NCI-H1105 treated with DMSO at 0.1 percent for 48 hours (cell line): ENCODE data around the gene IL18RAP.

Experiments
- DNase-seq: peaks from one replicate; lab custom pipeline; 2025; lab: John Stamatoyannopoulos, UW

Gene IL18RAP

DNA sequence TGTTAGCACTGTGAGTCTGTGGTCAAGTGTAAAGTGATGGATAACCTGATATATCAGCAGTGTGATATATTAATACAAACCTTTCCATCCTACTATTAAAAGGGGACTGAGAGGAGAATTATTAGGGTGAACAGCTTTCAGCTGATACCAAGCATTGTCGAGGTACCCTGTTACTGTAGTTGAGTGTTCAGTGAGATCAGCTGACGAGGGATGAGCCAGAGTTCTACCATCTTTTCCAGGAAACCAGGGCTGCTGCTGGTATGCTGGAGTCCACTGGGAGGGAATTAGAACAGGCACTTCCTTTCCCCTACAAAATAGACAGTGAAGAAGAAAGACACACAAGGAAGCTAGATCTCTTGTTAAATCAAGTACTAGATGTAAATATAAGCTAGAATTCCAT is 408 bp downstream of the IL18RAP start:
- DNase-seq: no peak

GRCh38 chr2:102424754-102425153 is 1.8 kb downstream of the IL18RAP start:
- DNase-seq: no peak

- no peak for DNase-seq
Measured at GRCh38 chr2:102425441-102426132, 2.6 kb downstream of the IL18RAP start.

DNA sequence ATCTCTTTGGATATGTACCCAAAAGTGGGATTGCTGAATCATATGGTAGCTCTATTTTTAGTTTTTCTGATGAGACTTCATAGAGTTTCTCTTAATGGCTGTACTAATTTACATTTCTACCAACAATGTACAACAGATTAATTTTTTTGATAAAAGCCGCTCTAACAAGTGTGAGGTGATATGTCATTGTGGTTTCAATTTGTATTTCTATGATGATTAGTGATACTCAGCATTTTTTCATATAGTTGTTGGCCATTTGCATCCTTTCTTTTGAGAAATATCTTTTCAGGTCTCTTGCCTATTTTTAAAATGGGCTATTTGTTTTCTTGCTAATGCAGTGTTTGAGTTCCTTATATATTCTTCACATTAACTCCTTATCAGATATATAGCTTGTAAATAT is 4.3 kb downstream of the IL18RAP start:
- DNase-seq: no peak

DNA sequence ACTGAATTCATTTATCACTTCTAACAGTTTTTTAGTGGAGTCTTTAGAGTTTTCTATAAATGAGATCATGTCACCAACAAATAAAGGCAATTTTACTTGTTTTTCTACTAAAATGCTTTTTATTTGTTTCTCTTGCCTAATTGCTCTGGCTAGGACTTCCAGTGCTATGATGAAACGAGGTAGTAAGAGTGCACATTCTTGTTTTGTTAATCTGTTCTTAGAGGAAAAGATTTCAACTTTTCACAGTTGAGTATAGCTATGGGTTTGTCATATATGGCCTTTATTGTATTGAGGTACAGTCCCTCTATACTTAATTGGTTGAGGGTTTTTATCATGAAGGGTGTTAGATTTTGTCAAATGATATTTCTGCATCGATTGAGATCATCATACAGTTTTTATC is 5.6 kb downstream of the IL18RAP start:
- DNase-seq: no peak

DNA sequence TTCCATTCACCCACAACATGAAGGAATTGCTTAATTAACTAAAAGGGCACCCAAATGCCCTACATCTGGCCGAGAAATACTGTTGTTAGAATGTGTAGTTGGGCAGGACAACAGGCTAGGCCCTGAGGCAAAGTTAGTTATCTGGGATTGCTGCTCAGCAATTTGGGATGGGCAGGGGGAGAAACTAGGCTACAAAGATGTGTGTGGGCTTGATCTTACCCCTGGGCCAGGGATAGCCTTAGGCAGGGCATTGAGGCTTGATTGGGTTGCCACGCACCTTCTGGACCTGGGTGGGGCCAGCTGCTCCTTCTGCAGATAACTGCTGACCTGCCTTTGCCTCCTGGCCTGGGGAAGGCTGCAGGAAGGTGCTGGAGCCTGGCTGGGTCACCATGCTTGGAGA is 9.4 kb downstream of the IL18RAP start:
- DNase-seq: no peak

DNA sequence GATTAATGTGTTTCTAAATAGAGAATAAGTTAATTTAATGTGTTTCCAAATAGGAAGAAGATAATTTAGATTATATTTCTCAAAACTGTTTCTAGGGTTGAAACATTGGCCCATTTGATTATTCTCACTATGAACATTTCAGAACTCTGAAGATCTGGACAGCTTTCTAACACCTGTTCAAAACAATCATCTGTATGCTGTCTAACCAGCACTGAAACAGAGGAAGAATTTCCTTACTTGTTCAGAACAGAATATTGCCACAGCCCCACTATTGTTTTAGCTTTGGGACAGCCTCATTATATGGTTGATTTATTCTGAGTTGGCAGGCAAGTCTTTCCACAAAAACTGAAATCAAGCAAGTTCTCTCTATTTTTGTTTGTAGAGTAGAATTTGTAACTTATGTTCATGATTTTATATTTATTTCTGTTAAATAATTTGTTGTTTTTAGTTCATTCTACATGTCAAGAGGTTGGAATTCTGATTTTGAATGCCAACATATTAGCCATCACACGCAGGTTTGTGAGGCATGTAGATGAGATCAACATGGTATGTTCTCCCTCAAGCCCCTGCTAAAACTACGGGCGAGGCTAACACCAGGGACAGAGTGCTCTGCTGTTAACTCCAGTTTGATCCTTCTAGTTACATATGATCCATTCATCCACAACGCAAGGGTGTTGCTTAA is 11.2 kb downstream of the IL18RAP start:
- DNase-seq: no peak

DNA sequence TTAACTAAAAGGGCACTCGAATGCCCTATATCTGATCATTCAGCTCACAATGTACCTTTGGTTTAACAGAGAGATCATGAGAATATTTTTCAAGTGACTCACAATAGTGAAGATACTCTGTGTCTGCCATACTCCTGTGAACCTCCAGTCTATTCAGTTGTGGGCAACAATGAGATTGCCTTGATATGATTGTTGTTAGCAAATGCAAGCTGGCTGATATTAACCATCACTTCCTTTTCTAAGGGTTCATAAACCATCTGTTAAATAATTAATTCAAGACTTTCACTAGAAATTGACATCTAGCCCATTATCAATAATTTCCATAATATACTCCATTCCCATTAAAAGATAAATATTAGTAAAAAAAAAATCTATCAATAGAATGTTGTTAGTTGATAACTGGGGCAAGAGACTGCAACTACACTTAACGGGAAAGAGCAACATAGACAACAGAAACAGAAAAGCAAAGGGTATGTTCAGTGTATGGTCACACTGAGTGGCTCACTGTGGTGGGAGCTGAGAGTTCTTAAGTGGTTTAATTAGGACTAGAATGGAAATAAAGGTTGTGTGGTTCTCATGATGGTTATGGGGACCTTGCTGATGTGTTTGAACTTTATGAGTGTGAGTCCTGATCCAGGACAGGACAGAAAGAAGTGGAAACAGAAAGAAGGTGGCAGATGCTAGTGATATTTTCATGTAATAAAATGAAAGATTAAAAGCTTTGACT is 11.9 kb downstream of the IL18RAP start:
- no peak for DNase-seq

- DNase-seq: no peak
Measured at GRCh38 chr2:102435741-102436140, 12.8 kb downstream of the IL18RAP start.

DNA sequence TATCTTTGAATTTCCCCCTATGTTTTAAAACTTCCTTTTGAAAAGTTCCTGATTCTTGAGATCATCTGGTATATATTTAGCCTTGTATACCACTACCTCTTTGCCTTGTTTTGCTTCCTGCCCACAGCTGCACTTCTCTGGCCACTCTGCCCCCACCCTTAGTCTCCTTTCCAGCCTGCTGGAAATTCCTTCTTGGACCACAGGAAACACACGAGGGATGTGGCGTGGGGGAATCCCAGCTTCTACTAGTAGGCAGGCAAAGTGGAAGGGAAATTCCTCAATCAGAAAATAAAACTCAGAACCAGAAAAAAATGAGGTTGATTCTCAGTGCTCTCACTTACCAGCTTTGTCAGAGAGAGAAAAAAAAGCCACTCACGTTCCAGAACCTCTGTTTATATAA is 13.4 kb downstream of the IL18RAP start:
- DNase-seq: no peak

- no peak for DNase-seq
Measured at GRCh38 chr2:102437122-102437521, 14.2 kb downstream of the IL18RAP start.

- DNase-seq: no peak
Measured at GRCh38 chr2:102438111-102438510, 15.2 kb downstream of the IL18RAP start.

DNA sequence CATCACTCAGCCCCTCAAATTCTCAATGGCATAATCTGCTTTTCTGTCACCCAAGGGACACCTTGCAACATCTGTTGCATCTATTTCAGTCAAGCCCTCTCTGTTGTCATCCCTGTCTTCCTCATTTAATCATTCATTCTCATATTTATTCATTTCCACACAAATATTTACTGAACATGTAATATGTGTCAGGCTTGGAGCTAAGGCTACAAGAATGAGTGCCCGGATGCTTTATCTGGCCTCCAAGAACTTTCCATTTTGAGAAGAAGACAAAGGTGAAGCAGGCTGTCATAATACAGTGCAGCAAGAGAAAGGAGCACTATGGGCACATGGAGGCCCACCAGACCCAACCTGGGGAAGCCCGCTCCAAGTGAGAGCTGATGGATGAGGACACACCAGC is 15.6 kb downstream of the IL18RAP start:
- no peak for DNase-seq

- DNase-seq: no peak
Measured at GRCh38 chr2:102439065-102439695, 16.2 kb downstream of the IL18RAP start.

- DNase-seq: no peak
Measured at GRCh38 chr2:102442967-102443828, 20.2 kb downstream of the IL18RAP start.

DNA sequence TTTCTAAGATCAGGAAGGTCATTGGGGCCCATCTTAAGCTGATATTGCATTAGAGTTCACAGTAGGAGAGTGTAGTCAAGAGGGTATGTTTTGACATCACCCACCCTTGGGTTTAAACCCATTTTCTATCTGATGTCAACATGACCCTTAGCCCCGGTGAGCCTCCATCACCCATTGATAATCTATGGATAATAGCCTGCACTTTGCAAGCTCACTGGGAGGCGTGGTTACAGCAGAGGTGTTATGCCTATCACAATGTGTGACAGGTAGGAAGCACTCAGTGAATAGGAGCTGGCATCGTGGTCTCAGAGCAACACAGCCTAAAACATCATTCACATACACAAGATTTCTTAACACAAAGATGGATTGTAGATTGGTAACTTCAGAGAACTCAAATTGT is 21.3 kb downstream of the IL18RAP start:
- DNase-seq: no peak

DNA sequence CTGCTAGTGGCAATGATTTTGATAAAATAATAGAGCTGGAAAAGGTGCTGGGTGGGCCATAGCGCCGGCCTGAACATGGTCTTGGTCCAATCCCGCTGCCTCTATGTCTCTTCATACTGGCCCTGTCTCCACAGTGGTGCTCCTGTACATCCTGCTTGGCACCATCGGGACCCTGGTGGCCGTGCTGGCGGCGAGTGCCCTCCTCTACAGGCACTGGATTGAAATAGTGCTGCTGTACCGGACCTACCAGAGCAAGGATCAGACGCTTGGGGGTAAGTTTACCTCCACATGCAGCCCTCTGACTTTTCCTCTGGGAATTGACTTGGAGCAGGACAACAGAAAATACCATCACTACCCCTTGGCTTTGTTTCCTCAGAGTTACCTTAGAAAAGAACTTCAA is 24.0 kb downstream of the IL18RAP start:
- DNase-seq: no peak

GRCh38 chr2:102449370-102449974 is 26.5 kb downstream of the IL18RAP start:
- DNase-seq: peak; percentile 24

DNA sequence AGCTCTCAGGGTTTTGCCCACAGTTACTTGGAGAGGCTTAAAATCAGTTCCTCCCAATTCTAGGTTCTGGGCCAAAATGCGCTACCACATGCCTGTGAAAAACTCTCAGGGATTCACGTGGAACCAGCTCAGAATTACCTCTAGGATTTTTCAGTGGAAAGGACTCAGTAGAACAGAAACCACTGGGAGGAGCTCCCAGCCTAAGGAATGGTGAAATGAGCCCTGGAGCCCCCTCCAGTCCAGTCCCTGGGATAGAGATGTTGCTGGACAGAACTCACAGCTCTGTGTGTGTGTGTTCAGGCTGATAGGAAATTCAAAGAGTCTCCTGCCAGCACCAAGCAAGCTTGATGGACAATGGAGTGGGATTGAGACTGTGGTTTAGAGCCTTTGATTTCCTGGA is 29.0 kb downstream of the IL18RAP start:
- DNase-seq: no peak

DNA sequence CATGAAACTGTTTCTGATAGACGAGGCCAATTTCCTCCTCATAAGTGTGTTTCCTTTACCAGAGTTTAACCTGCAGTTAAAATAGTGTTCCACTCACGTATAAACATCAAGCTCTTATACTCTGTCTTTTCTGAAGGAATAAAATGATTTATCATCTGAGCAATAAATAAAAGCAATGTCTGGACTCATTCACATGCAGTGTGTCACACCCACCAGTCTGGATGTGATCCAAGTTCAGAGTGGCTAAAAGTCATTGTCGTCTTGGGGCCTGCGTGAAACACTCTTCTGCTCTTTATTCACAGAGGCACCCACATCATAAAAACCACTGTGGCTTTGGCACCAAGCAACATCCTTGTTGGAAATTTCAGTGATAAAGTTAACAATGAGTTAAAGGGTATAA is 30.5 kb downstream of the IL18RAP start:
- peak; percentile 75 for DNase-seq

- DNase-seq: no peak
Measured at GRCh38 chr2:102455061-102455670, 32.2 kb downstream of the IL18RAP start.
